CD4-positive, alpha-beta T cell treated with Interferon alpha-2 for 1 hour (primary cell): ENCODE measurements around the gene SPNS1.
"Not testable (repeated sequence)": the region's sequence is repeated elsewhere in the genome, so short reads cannot be mapped to it uniquely, and the experiment has no call there.

ENCODE experiments used
- DNase-seq, 2 donors: peaks; one replicate each; pipeline ENCODE4 v3.0.0-alpha.2; 2020 to 2022

Gene SPNS1

GRCh38 chr16:28958836-28959235 is 15.7 kb upstream of the SPNS1 start:
- DNase-seq = no peak

GRCh38 chr16:28964072-28964471 is 10.5 kb upstream of the SPNS1 start:
- no peak for DNase-seq

GRCh38 chr16:28964496-28964895 is 10.1 kb upstream of the SPNS1 start:
- no peak for DNase-seq

- no peak for DNase-seq
Observed at GRCh38 chr16:28967156-28967555, 7.4 kb upstream of the SPNS1 start.

- DNase-seq = not testable (repeated sequence)
Observed at GRCh38 chr16:28969696-28970095, 4.9 kb upstream of the SPNS1 start.

GRCh38 chr16:28974007-28974436 is 556 bp upstream of the SPNS1 start:
- peak in 1 of 2 donors; percentile 31 for DNase-seq

GRCh38 chr16:28975158-28975599 is 601 bp downstream of the SPNS1 start:
- DNase-seq = no peak

- DNase-seq = peak in 1 of 2 donors; percentile 60
Observed at GRCh38 chr16:28977703-28978662, 3.4 kb downstream of the SPNS1 start.

GRCh38 chr16:28980330-28980729 is 5.8 kb downstream of the SPNS1 start:
- not testable (repeated sequence) for DNase-seq

- no peak for DNase-seq
Observed at GRCh38 chr16:28980929-28981328, 6.4 kb downstream of the SPNS1 start.

GRCh38 chr16:28981517-28981916 is 6.9 kb downstream of the SPNS1 start:
- peak; percentile 24 to 39 for DNase-seq

- no peak for DNase-seq
Observed at GRCh38 chr16:28982418-28982817, 7.8 kb downstream of the SPNS1 start.

- no peak for DNase-seq
Observed at GRCh38 chr16:28982949-28983348, 8.4 kb downstream of the SPNS1 start.

GRCh38 chr16:28983644-28984043 is 9.1 kb downstream of the SPNS1 start:
- DNase-seq = no peak

GRCh38 chr16:28984091-28984490 is 9.5 kb downstream of the SPNS1 start:
- DNase-seq = no peak

GRCh38 chr16:28984619-28985135 is 10.1 kb downstream of the SPNS1 start, which contains the start of gene LAT:
LAT (plus strand) TSS chr16:28985052; CDS start chr16:28985418, 366 bp downstream.
- peak; percentile 64 to 81 for DNase-seq

- DNase-seq = no peak
Observed at GRCh38 chr16:28985211-28986041, 10.8 kb downstream of the SPNS1 start.

GRCh38 chr16:28986046-28986445 is 11.5 kb downstream of the SPNS1 start:
- DNase-seq = no peak

- DNase-seq = no peak
Observed at GRCh38 chr16:28986492-28986891, 11.9 kb downstream of the SPNS1 start.

- no peak for DNase-seq
Observed at GRCh38 chr16:28987170-28987853, 12.7 kb downstream of the SPNS1 start.

- no peak for DNase-seq
Observed at GRCh38 chr16:28989363-28989762, 14.8 kb downstream of the SPNS1 start.

GRCh38 chr16:28990375-28991040 is 15.9 kb downstream of the SPNS1 start:
- DNase-seq = no peak
